HepG2 (cell line): ENCODE results near the gene GPR158. TPM values are rescaled to one million over a fixed set of nuclear protein-coding genes. Genes with fewer than 3 reads are reported as not detected.

ENCODE experiments used
- ATAC-seq: fragments of 200-7000 bp; cut with Tn5 transposase; 3 replicates; pipeline ENCODE4 v1.9.1; 2020; ENCODE audit warnings: mild to moderate bottlenecking, moderate library complexity
- BruUV-seq: library from RNA; stranded (reverse); fragments of 400-500 nt; replicated peaks from 2 replicates; lab custom pipeline; 2021; lab: Mats Ljungman, UMichigan
- CTCF ChIA-PET: fragments of 300-600 bp; formaldehyde crosslinking; extraction: SDS; loops from one replicate; lab custom pipeline; 2021; ENCODE audit warnings: low total read pairs, inconsistent platforms, low intra/inter-chr PET ratio; lab: Yijun Ruan, JAX
- POLR2A ChIA-PET: fragments of 350-600 bp; sonication (Branson Sonifier 250); formaldehyde crosslinking; loops from one replicate; lab custom pipeline; 2020; ENCODE audit warnings: antibody characterized with exemption, inconsistent platforms; lab: Yijun Ruan, JAX
- DNase-seq: peaks from one replicate; pipeline ENCODE4 v3.0.0-alpha.2; 2015; ENCODE audit warnings: low spot score
- FAIRE-seq: peaks from 3 replicates; lab custom pipeline; 2011; peaks lifted over from hg19 to GRCh38; lab: Jason Lieb, UNC
- H2AFZ ChIP-seq: one replicate; pipeline ENCODE4 v1.6.1; 2011; ENCODE audit warnings: low read length, inconsistent platforms
- H3K27ac ChIP-seq: fragments of 300-600 bp; 3 replicates; pipeline ENCODE4 v1.8.0; 2011; ENCODE audit warnings: mixed run types, mild to moderate bottlenecking, mixed read lengths, low read length, inconsistent platforms; ENCODE audit not compliant: insufficient read depth; ENCODE audit errors: extremely low read length
- H3K27me3 ChIP-seq, 2 experiments: fragments of 200-600 bp in 1 of 2; 2 replicates in 1 of 2; 3 replicates in 1 of 2; pipeline versions ENCODE4 v1.6.0 to v1.8.0; 2011; ENCODE audit warnings: low read length in 2 of 2, mild to moderate bottlenecking in 2 of 2, moderate library complexity in 2 of 2, inconsistent platforms in 1 of 2; ENCODE audit not compliant: insufficient read depth in 2 of 2, control insufficient read depth in 1 of 2
- H3K36me3 ChIP-seq, 2 experiments: fragments of 200-600 bp in 1 of 2; replicated peaks in 1 of 2; 2 replicates in 1 of 2; 3 replicates in 1 of 2; pipeline versions ENCODE4 v1.5.1 to v1.8.0; 2011; ENCODE audit warnings: low read length in 2 of 2, inconsistent platforms in 1 of 2; ENCODE audit not compliant: insufficient read depth in 2 of 2, control insufficient read depth in 1 of 2
- H3K4me1 ChIP-seq: 2 replicates; pipeline ENCODE4 v1.5.1; 2012; ENCODE audit warnings: low read length, inconsistent platforms; ENCODE audit not compliant: insufficient read depth
- H3K4me2 ChIP-seq: 2 replicates; pipeline ENCODE4 v1.6.0; 2011; ENCODE audit warnings: low read depth, low read length, inconsistent platforms
- H3K4me3 ChIP-seq, 3 experiments: fragments of 200-600 bp in 1 of 3; sonication (generic), shearing (Covaris generic) in 1 of 3; replicated peaks in 1 of 3; 2 replicates each; pipeline ENCODE4 v1.5.1; 2011 to 2016; ENCODE audit warnings: low read length in 3 of 3, inconsistent platforms in 2 of 3, low read depth in 2 of 3, mild to moderate bottlenecking in 2 of 3, control low read depth in 1 of 3, mixed read lengths in 1 of 3; ENCODE audit not compliant: insufficient read depth in 1 of 3
- H3K79me2 ChIP-seq: one replicate; pipeline ENCODE4 v1.6.1; 2011; ENCODE audit warnings: low read length, inconsistent platforms; ENCODE audit not compliant: insufficient read depth
- H3K9ac ChIP-seq: 2 replicates; pipeline ENCODE4 v1.6.0; 2011; ENCODE audit warnings: mild to moderate bottlenecking, low read depth, low read length, inconsistent platforms; ENCODE audit not compliant: insufficient read depth
- H3K9me3 ChIP-seq: 2 replicates; pipeline ENCODE4 v1.5.1; 2012; ENCODE audit warnings: mild to moderate bottlenecking, low read length
- H4K20me1 ChIP-seq: 2 replicates; pipeline ENCODE4 v1.6.0; 2011; ENCODE audit warnings: inconsistent platforms, mild to moderate bottlenecking, low read length, moderate library complexity; ENCODE audit not compliant: insufficient read depth
- ATF7 ChIP-seq, 2 experiments: fragments of 450-650 bp in 1 of 2; sonication (generic) in 1 of 2; formaldehyde crosslinking in 1 of 2; IDR thresholded peaks; 2 replicates each; pipeline versions ENCODE4 v1.4.0 to v1.6.1; 2016 to 2020; ENCODE audit warnings: antibody characterized with exemption in 1 of 2, mild to moderate bottlenecking in 1 of 2, missing genetic modification reagents in 1 of 2
- RELA ChIP-seq: sonication (generic); formaldehyde crosslinking; IDR thresholded peaks from 2 replicates; pipeline ENCODE4 v1.4.0; 2020; ENCODE audit warnings: missing genetic modification reagents
- ZMYM3 ChIP-seq: sonication (generic); formaldehyde crosslinking; IDR thresholded peaks from 2 replicates; pipeline ENCODE4 v1.5.1; 2020; ENCODE audit warnings: mild to moderate bottlenecking, missing genetic modification reagents
- WGBS: methylation state at CpG from one replicate; pipeline ENCODE4 v1.1.6; 2017; ENCODE audit warnings: low lambda C conversion rate; 5-methylcytosine and 5-hydroxymethylcytosine counted together
- in situ Hi-C: cut with HindIII; loops from 2 replicates; pipeline ENCODE4 v1.10.0; 2017; ENCODE audit warnings: low pct_unique_long_range_greater_than_20kb; ENCODE audit not compliant: extremely low pct_ligation_motif_present
- intact Hi-C: fragments of 100-400 bp; cut with micrococcal nuclease; formaldehyde crosslinking; loops from one replicate; pipeline ENCODE4 v1.10.0; 2022; ENCODE audit not compliant: unreplicated experiment
- polyA plus RNA-seq, 8 experiments: library from polyadenylated mRNA; depleted of rRNA in 3 of 8; stranded (reverse) in 7 of 8; unstranded in 1 of 8; fragments of >200 nt; fragmentation: Illumina TruSeq in 4 of 8; extraction: Trizol in 4 of 8; gene quantifications; 2 replicates each; pipeline versions ENCODE4 v1.2.1 to v1.2.3, GENCODE V29; 2011 to 2016; ENCODE audit warnings: low read depth in 4 of 8, missing spikeins in 1 of 8, mixed read lengths in 1 of 8; ENCODE audit not compliant: insufficient read depth in 1 of 8
- total RNA-seq, 5 experiments: library from RNA; depleted of rRNA; stranded (reverse); fragments of >200 nt; fragmentation: Illumina TruSeq; extraction: Trizol; gene quantifications; 2 replicates each; pipeline ENCODE4 v1.2.3, GENCODE V29; 2016; ENCODE audit warnings: low read depth in 1 of 5
- TF ChIP-seq, protein P1 (sequence below): sonication (generic); formaldehyde crosslinking; conservative IDR thresholded peaks from 2 replicates; pipeline ENCODE4 v1.5.0; 2020; ENCODE audit warnings: missing genetic modification reagents
- TF ChIP-seq, protein P2 (sequence below): sonication (generic); formaldehyde crosslinking; IDR thresholded peaks from 2 replicates; pipeline ENCODE4 v1.4.0; 2020; ENCODE audit warnings: missing genetic modification reagents, borderline replicate concordance
- TF ChIP-seq, protein P3 (sequence below): sonication (generic); formaldehyde crosslinking; IDR thresholded peaks from 2 replicates; pipeline ENCODE4 v1.4.0; 2020; ENCODE audit warnings: mild to moderate bottlenecking, low read depth, missing genetic modification reagents

The GPR158 gene
- total and polyA plus RNA-seq, 2 of the 13 experiments (the other 11 are each of a cell fraction or from before 2014, with no cell fraction given): not detected

DNA sequence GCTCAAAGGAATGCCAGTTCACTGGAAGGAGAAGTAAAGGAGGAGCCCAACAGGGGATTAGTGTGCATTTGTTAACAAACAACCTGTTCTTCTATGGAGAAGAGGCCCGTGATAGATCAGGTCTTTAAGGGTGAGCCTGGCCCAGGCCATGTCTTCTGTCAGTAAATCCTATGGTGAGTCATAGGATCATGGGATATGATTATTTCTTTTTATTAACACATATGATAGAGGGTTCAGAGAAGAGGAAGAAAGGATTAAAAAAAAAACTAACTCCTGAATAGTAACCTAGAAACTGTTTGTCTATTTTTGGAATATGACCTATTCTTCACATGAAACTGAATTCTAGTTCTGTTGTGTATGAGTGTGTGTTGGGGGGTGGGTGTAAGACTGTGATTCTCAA, 70.4 kb downstream of the GPR158 start:
- no peaks in the 10 kb centered on the region for H3K27me3 ChIP-seq
- no peak for ATAC-seq
- no peak for DNase-seq
- no peak overlapping the region for H3K27ac ChIP-seq
- no peak overlapping the region for H3K9ac ChIP-seq
- no TSS peak for BruUV-seq
- no peak for TF ChIP-seq ATF7 (IDR thresholded peaks at IDR 0.05)
- no peak for TF ChIP-seq ATF7 (CRISPR knock-in tag; IDR thresholded peaks at IDR 0.05)
- no peak for TF ChIP-seq ZMYM3 (CRISPR knock-in tag)
- TF ChIP-seq, protein P1, sequence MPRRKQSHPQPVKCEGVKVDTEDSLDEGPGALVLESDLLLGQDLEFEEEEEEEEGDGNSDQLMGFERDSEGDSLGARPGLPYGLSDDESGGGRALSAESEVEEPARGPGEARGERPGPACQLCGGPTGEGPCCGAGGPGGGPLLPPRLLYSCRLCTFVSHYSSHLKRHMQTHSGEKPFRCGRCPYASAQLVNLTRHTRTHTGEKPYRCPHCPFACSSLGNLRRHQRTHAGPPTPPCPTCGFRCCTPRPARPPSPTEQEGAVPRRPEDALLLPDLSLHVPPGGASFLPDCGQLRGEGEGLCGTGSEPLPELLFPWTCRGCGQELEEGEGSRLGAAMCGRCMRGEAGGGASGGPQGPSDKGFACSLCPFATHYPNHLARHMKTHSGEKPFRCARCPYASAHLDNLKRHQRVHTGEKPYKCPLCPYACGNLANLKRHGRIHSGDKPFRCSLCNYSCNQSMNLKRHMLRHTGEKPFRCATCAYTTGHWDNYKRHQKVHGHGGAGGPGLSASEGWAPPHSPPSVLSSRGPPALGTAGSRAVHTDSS (CRISPR knock-in tag): no peak
- TF ChIP-seq, protein P2, sequence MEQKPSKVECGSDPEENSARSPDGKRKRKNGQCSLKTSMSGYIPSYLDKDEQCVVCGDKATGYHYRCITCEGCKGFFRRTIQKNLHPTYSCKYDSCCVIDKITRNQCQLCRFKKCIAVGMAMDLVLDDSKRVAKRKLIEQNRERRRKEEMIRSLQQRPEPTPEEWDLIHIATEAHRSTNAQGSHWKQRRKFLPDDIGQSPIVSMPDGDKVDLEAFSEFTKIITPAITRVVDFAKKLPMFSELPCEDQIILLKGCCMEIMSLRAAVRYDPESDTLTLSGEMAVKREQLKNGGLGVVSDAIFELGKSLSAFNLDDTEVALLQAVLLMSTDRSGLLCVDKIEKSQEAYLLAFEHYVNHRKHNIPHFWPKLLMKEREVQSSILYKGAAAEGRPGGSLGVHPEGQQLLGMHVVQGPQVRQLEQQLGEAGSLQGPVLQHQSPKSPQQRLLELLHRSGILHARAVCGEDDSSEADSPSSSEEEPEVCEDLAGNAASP: no peak
- TF ChIP-seq, protein P3, sequence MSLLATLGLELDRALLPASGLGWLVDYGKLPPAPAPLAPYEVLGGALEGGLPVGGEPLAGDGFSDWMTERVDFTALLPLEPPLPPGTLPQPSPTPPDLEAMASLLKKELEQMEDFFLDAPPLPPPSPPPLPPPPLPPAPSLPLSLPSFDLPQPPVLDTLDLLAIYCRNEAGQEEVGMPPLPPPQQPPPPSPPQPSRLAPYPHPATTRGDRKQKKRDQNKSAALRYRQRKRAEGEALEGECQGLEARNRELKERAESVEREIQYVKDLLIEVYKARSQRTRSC (CRISPR knock-in tag): no peak
- TF ChIP-seq RELA (CRISPR knock-in tag): no peak
- no peaks in the 10 kb centered on the region for H3K9me3 ChIP-seq
- no peaks in the 10 kb centered on the region for H4K20me1 ChIP-seq
- intact Hi-C loops: no loop called here
- no peak overlapping the region for H3K4me2 ChIP-seq
- FAIRE-seq: no peak
- no peak overlapping the region for H3K4me3 ChIP-seq
- in situ Hi-C loops: no loop called here
- POLR2A ChIA-PET: no interaction called here
- no peaks in the 10 kb centered on the region for H3K79me2 ChIP-seq
- H3K36me3 ChIP-seq: no peaks in the 10 kb centered on the region
- CTCF ChIA-PET: no interaction called here
- WGBS: 0% methylated on average over 1 of the region's 1 CpG
- H3K4me1 ChIP-seq: no peaks in the 10 kb centered on the region
- H2AFZ ChIP-seq: no peak overlapping the region
